Measurements from ENCODE around the gene GCLC.
"Not testable (repeated sequence)": the region's sequence is repeated elsewhere in the genome, so short reads cannot be mapped to it uniquely, and the experiment has no call there.

Gene GCLC

GRCh38 chr6:53544470-53545308, at the start of gene GCLC:
GCLC (minus strand) TSS chr6:53545101; CDS start chr6:53544645, 456 bp downstream.
- peak; percentile 65 for DNase-seq

- no peak for DNase-seq
Observed at GRCh38 chr6:53594596-53594995, 49.7 kb upstream of the GCLC start.

GRCh38 chr6:53593001-53593488, 48.1 kb upstream of the GCLC start:
- DNase-seq = no peak

- no peak for DNase-seq
Observed at GRCh38 chr6:53591873-53592272, 47.0 kb upstream of the GCLC start.

GRCh38 chr6:53588816-53589509, 44.1 kb upstream of the GCLC start:
- no peak for DNase-seq

- DNase-seq = no peak
Observed at GRCh38 chr6:53587291-53587690, 42.4 kb upstream of the GCLC start.

- DNase-seq = no peak
Observed at GRCh38 chr6:53585208-53585900, 40.5 kb upstream of the GCLC start.

GRCh38 chr6:53584726-53585125, 39.8 kb upstream of the GCLC start:
- DNase-seq = no peak

GRCh38 chr6:53583451-53583850, 38.5 kb upstream of the GCLC start:
- no peak for DNase-seq

- DNase-seq = no peak
Observed at GRCh38 chr6:53582963-53583362, 38.1 kb upstream of the GCLC start.

GRCh38 chr6:53581856-53582255, 37.0 kb upstream of the GCLC start:
- no peak for DNase-seq

GRCh38 chr6:53581173-53581773, 36.4 kb upstream of the GCLC start:
- DNase-seq = no peak

GRCh38 chr6:53579338-53579737, 34.4 kb upstream of the GCLC start:
- DNase-seq = no peak

GRCh38 chr6:53578371-53578770, 33.5 kb upstream of the GCLC start:
- DNase-seq = no peak

GRCh38 chr6:53573299-53573698, 28.4 kb upstream of the GCLC start:
- DNase-seq = no peak

- DNase-seq = not testable (repeated sequence)
Observed at GRCh38 chr6:53572379-53572778, 27.5 kb upstream of the GCLC start.

- no peak for DNase-seq
Observed at GRCh38 chr6:53568776-53569616, 24.1 kb upstream of the GCLC start.

GRCh38 chr6:53567701-53568100, 22.8 kb upstream of the GCLC start:
- no peak for DNase-seq

GRCh38 chr6:53566755-53567154, 21.9 kb upstream of the GCLC start:
- DNase-seq = no peak

GRCh38 chr6:53565886-53566285, 21.0 kb upstream of the GCLC start:
- no peak for DNase-seq

- DNase-seq = no peak
Observed at GRCh38 chr6:53564401-53565065, 19.6 kb upstream of the GCLC start.

Measured in SIG-M5 (cell line).